K562 (cell line): ENCODE data around the gene COG7. TPM values are rescaled to one million over a fixed set of nuclear protein-coding genes. Genes with fewer than 3 reads are reported as not detected.
"Not testable (repeated sequence)": the region's sequence is repeated elsewhere in the genome, so short reads cannot be mapped to it uniquely, and the experiment has no call there.

Source experiments
- ATAC-seq: fragments of 200-7000 bp; cut with Tn5 transposase; 3 replicates; pipeline ENCODE4 v1.9.1; 2020; ENCODE audit warnings: moderate library complexity
- BruUV-seq: library from RNA; stranded (reverse); fragments of 400-500 nt; replicated peaks from 2 replicates; lab custom pipeline; 2021; lab: Mats Ljungman, UMichigan
- CTCF ChIA-PET: fragments of 300-600 bp; formaldehyde crosslinking; extraction: SDS; loops from one replicate; lab custom pipeline; 2021; ENCODE audit warnings: low intra/inter-chr PET ratio; lab: Yijun Ruan, JAX
- POLR2A ChIA-PET: fragments of 300-600, 350-650 bp; sonication (Branson Sonifier 250); formaldehyde crosslinking; extraction: SDS; loops from one replicate; lab custom pipeline; 2021; ENCODE audit warnings: antibody characterized with exemption, inconsistent platforms; lab: Yijun Ruan, JAX
- DNase-seq, 4 experiments: peaks; one replicate each; pipeline versions ENCODE4 v3.0.0 to v3.0.0-alpha.2; 2011 to 2018; ENCODE audit warnings: low spot score in 3 of 4, mixed read lengths in 3 of 4; ENCODE audit errors: extremely low read depth in 1 of 4
- FAIRE-seq: peaks from 2 replicates; lab custom pipeline; 2011; peaks lifted over from hg19 to GRCh38; lab: Jason Lieb, UNC
- H2AFZ ChIP-seq: 2 replicates; pipeline ENCODE4 v1.6.0; 2011; ENCODE audit warnings: low read depth, low read length, control low read depth, inconsistent platforms
- H3K27ac ChIP-seq: fragments of 200-600 bp; 3 replicates; pipeline ENCODE4 v1.8.0; 2011; ENCODE audit warnings: low read depth, mild to moderate bottlenecking, control low read depth, inconsistent platforms, low read length, moderate library complexity, mixed read lengths; ENCODE audit errors: extremely low read depth
- H3K27me3 ChIP-seq, 2 experiments: fragments of 300-600 bp in 1 of 2; 2 replicates in 1 of 2; 3 replicates in 1 of 2; pipeline versions ENCODE4 v1.6.0 to v1.8.0; 2011; ENCODE audit warnings: inconsistent platforms in 2 of 2, low read length in 2 of 2, mild to moderate bottlenecking in 1 of 2, mixed read lengths in 1 of 2, moderate library complexity in 1 of 2; ENCODE audit not compliant: control insufficient read depth in 2 of 2, insufficient read depth in 2 of 2
- H3K36me3 ChIP-seq: fragments of 300-600 bp; 3 replicates; pipeline ENCODE4 v1.8.0; 2011; ENCODE audit warnings: mild to moderate bottlenecking, low read length, inconsistent platforms; ENCODE audit not compliant: control insufficient read depth, insufficient read depth
- H3K4me1 ChIP-seq, 2 experiments: fragments of 200-600 bp in 1 of 2; replicated peaks in 1 of 2; 2 replicates in 1 of 2; 3 replicates in 1 of 2; pipeline versions ENCODE4 v1.5.1 to v1.8.0; 2011; ENCODE audit warnings: inconsistent platforms in 2 of 2, low read length in 2 of 2, mild to moderate bottlenecking in 1 of 2, mixed read lengths in 1 of 2, moderate library complexity in 1 of 2; ENCODE audit not compliant: control insufficient read depth in 2 of 2, insufficient read depth in 2 of 2
- H3K4me2 ChIP-seq: 2 replicates; pipeline ENCODE4 v1.6.1; 2011; ENCODE audit warnings: low read length, control low read depth, inconsistent platforms, mixed read lengths; ENCODE audit not compliant: insufficient read depth
- H3K4me3 ChIP-seq: fragments of 200-600 bp; sonication (generic), shearing (Covaris generic); 2 replicates; pipeline ENCODE4 v1.5.1; 2016; ENCODE audit warnings: control low read depth, inconsistent platforms
- H3K79me2 ChIP-seq: fragments of 200-600 bp; 3 replicates; pipeline ENCODE4 v1.8.0; 2011; ENCODE audit warnings: low read length, inconsistent platforms; ENCODE audit not compliant: control insufficient read depth, insufficient read depth
- H3K9ac ChIP-seq, 2 experiments: 2 replicates each; pipeline versions ENCODE4 v1.6.0 to v1.6.1; 2011; ENCODE audit warnings: low read depth in 2 of 2, low read length in 2 of 2, control low read depth in 1 of 2, inconsistent platforms in 1 of 2, mild to moderate bottlenecking in 1 of 2, mixed read lengths in 1 of 2; ENCODE audit not compliant: insufficient read depth in 1 of 2
- H3K9me1 ChIP-seq: one replicate; pipeline ENCODE4 v1.6.0; 2011; ENCODE audit warnings: inconsistent platforms, mild to moderate bottlenecking, low read length, moderate library complexity; ENCODE audit not compliant: control insufficient read depth, insufficient read depth
- H3K9me3 ChIP-seq: replicated peaks from 2 replicates; pipeline ENCODE4 v1.5.1; 2011; ENCODE audit warnings: low read depth, low read length, inconsistent platforms; ENCODE audit not compliant: control insufficient read depth, insufficient read depth
- H4K20me1 ChIP-seq: replicated peaks from 2 replicates; pipeline ENCODE4 v1.6.1; 2011; ENCODE audit warnings: low read length, inconsistent platforms, mixed read lengths; ENCODE audit not compliant: control insufficient read depth, insufficient read depth
- CLOCK ChIP-seq: fragments of 250-450 bp; sonication (Bioruptor Pico); IDR thresholded peaks from 2 replicates; pipeline ENCODE4 v1.4.0; 2020; ENCODE audit warnings: mild to moderate bottlenecking, moderate library complexity, borderline replicate concordance
- E2F3 ChIP-seq: fragments of 250-450 bp; sonication (Bioruptor Pico); IDR thresholded peaks from 2 replicates; pipeline ENCODE4 v1.4.0; 2020; ENCODE audit warnings: mild to moderate bottlenecking
- EGR1 ChIP-seq: fragments of 450-650 bp; conservative IDR thresholded peaks from 2 replicates; pipeline ENCODE4 v1.6.1; 2017; ENCODE audit warnings: mild to moderate bottlenecking
- THAP12 ChIP-seq: fragments of 250-450 bp; sonication (Bioruptor Pico); IDR thresholded peaks from 2 replicates; pipeline ENCODE4 v1.9.0; 2021; ENCODE audit warnings: mild to moderate bottlenecking, inconsistent platforms
- ZNF511 ChIP-seq: sonication (generic); formaldehyde crosslinking; IDR thresholded peaks from 2 replicates; pipeline ENCODE4 v1.8.0; 2022; ENCODE audit warnings: mild to moderate bottlenecking, missing genetic modification reagents
- ZNF695 ChIP-seq: fragments of 450-650 bp; formaldehyde crosslinking; IDR thresholded peaks from 2 replicates; pipeline ENCODE4 v1.4.0; 2020; ENCODE audit warnings: mild to moderate bottlenecking, moderate library complexity
- WGBS: fragments of 100-300 bp; shearing (Covaris generic); methylation state at CpG from one replicate; pipeline ENCODE4 v1.1.6; 2016; ENCODE audit warnings: low coverage, mixed read lengths; ENCODE audit not compliant: insufficient coverage; ENCODE audit errors: missing lambda C conversion rate; 5-methylcytosine and 5-hydroxymethylcytosine counted together
- in situ Hi-C: fragments of 300-500 bp; cut with MboI; formaldehyde crosslinking; loops from 4 replicates; pipeline ENCODE4 v1.15.0; 2018; ENCODE audit warnings: inconsistent platforms, mixed read lengths
- intact Hi-C: fragments of 100-400 bp; cut with micrococcal nuclease; formaldehyde crosslinking; loops from 2 replicates; pipeline ENCODE4 v1.14.2; 2022
- polyA plus RNA-seq, 8 experiments: library from polyadenylated mRNA; depleted of rRNA in 4 of 8; stranded (reverse) in 5 of 8; unstranded in 3 of 8; fragments of >200 nt; fragmentation: Nextera tagmentation in 2 of 8; fragmentation: Illumina TruSeq in 1 of 8; extraction: Ambion mirVana in 2 of 8; extraction: Trizol in 1 of 8; gene quantifications; 2 replicates each; pipeline versions ENCODE4 v1.2.1 to v1.2.3, GENCODE V29; 2011 to 2014; ENCODE audit warnings: inconsistent platforms in 1 of 8, missing spikeins in 1 of 8
- total RNA-seq, 7 experiments: library from RNA; depleted of rRNA in 6 of 7; stranded (reverse); fragments of >200 nt in 6 of 7; fragmentation: Illumina TruSeq in 2 of 7; extraction: Trizol in 2 of 7; gene quantifications; 2 replicates each; pipeline versions ENCODE4 v1.2.1 to v1.2.3, GENCODE V29; 2011 to 2021; ENCODE audit warnings: low replicate concordance in 1 of 7

The COG7 gene
- total and polyA plus RNA-seq, 9 of the 15 experiments (the other 6 are each of a cell fraction or from before 2014, with no cell fraction given) = 3.8 to 17.6 (median 13.4) TPM

GRCh38 chr16:23391381-23392222 is 61.4 kb downstream of the COG7 start:
- TF ChIP-seq CLOCK (CRISPR knock-in tag) (no peak), THAP12 (CRISPR knock-in tag) (no peak), ZNF511 (CRISPR knock-in tag) (no peak), EGR1 (no peak), E2F3 (no peak), ZNF695 (CRISPR knock-in tag) (no peak)
- H3K4me2 ChIP-seq = no peak overlapping the region
- ChIA-PET POLR2A (interaction anchor here (0.7 to 0.8 kb wide), 3 partner anchors 11 to 693 kb away, joined by 3 to 7 read pairs (median 3); no protein-coding TSS in a partner anchor), CTCF (no interaction called here)
- H3K4me3 ChIP-seq = no peak overlapping the region
- H3K9me1 ChIP-seq = peaks cover 2% of the 10 kb centered on the region
- H3K79me2 ChIP-seq = no peaks in the 10 kb centered on the region
- peak overlapping the region in 1 of 2 experiments; percentile 13; a peak in 1 of 4 replicates for H3K9ac ChIP-seq
- in situ Hi-C loops = no loop called here
- no peak for FAIRE-seq
- intact Hi-C loops = no loop called here
- H4K20me1 ChIP-seq = no peaks in the 10 kb centered on the region; the same call in 1 of the 2 replicates
- ATAC-seq = no peak
- H3K27ac ChIP-seq = no peak overlapping the region
- 84% methylated on average over 16 of the region's 17 CpGs for WGBS
- no TSS peak for BruUV-seq
- no peak overlapping the region for H2AFZ ChIP-seq
- no peaks in the 10 kb centered on the region for H3K27me3 ChIP-seq
- peaks cover 40% of the 10 kb centered on the region; the same call in 1 of the 3 replicates for H3K36me3 ChIP-seq
- no peaks in the 10 kb centered on the region for H3K9me3 ChIP-seq
- no peaks in the 10 kb centered on the region; a peak in 1 of 5 replicates for H3K4me1 ChIP-seq
- DNase-seq = no peak

GRCh38 chr16:23389936-23390335 is 63.1 kb downstream of the COG7 start:
- DNase-seq, H3K27ac ChIP-seq, H3K4me1 ChIP-seq, CTCF ChIA-PET, FAIRE-seq, H3K79me2 ChIP-seq, H4K20me1 ChIP-seq, intact Hi-C loops, H3K9me1 ChIP-seq, H3K9me3 ChIP-seq, ATAC-seq, BruUV-seq, H3K4me2 ChIP-seq, in situ Hi-C loops, H3K4me3 ChIP-seq, H3K27me3 ChIP-seq, H2AFZ ChIP-seq, H3K9ac ChIP-seq: not testable (repeated sequence)
- peaks cover 33% of the 10 kb centered on the region; the same call in 1 of the 3 replicates for H3K36me3 ChIP-seq
- POLR2A ChIA-PET = interaction anchor here (0.6 kb wide), 2 partner anchors 70 to 124 kb away, joined by 3 read pairs; no protein-coding TSS in a partner anchor
- 98% methylated on average over 5 of the region's 8 CpGs for WGBS
